ENCODE measurements around the gene CD226.
"Not testable (repeated sequence)": the region's sequence is repeated elsewhere in the genome, so short reads cannot be mapped to it uniquely, and the experiment has no call there.

CD226 gene

DNA sequence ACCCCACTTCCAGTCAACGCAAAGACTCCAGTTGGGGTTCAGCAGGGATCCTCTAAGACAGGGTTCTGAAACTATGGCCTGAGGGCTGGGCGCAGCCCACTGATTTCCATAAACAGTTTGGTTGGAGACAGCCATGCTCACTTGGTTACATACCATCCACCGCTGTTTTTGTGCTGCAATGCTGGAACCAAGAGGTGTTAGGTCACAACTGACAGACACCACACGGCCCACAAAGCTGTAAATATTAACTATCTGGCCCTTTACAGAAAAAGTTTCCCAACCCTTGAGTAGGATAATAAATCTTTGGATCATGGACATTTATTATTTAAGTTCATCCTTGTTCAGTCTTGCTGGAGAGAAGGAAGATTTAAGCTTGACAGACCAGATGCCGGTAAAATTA, 8.4 kb upstream of the CD226 start:
- no peak for DNase-seq

DNA sequence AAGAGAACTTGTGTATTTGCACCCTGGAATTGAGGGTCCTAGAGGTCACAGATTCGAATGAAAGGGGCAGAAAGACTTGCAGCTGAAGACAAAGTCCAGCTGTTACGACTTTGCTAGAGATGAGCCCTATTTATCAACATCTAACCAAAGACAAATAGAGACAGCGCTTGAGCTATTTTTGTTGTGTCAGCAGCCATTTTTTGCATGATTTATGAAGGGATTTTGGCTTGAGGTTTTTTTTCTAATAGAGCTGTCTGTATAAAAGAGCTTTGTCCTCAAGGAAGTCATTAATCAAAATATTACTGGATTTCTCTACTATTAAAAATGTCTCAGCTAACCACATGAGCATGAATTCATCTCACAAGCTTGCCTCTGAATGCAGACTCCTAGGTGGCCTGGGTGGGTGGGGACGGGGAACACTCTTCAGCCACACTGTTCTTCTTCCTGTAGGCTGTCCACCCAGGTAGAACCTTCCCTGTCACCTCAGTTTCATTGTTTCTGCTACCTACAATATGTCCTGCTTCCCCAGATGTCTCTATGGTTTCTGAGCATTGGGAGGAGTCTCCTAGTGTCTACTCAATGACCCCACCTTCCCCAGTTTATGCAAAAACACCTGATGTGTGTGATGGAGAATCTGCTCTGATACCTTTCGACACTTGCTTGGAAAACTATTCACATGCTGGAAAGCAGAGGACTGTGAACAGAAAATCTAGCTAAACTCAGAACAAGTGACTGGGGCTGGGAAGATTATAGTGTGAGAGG, 7.2 kb upstream of the CD226 start:
- DNase-seq = no peak

DNA sequence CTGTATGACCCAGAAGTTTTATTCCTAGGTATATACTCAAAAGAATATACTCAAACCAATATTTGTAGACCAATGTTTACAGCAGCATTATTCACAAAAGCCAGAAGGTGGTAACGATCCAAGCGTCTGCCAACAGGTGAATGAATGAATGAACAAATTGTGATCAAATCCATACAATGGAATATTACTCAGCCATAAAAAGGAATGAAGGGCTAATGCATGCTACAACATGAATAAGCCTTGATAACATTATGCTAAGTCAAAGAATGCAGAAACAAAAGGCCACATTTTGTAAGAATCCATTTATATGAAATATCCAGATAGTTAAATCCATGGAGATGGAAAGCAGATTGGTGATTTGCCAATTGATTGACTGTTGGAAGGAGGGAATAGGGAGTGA, 5.5 kb upstream of the CD226 start:
- no peak for DNase-seq

DNA sequence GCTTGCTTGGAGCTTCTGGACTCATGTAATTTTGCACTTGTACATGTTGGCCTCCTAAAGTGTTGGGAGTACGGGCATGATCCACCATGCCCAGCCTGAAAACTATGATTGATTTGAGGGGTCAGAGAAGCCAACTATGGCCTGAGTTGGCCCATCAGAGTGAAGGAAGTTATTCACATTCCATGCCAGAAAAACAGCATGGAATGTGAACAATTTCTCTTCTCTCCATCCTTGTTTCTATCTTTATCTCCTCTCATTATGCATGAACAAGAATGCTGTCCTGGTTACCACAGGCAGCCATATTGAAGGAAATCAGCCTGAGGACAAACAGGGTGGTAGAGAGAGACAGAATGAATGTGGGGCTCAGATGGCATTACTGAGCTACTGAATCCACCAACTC, 3.5 kb upstream of the CD226 start:
- DNase-seq = no peak

DNA sequence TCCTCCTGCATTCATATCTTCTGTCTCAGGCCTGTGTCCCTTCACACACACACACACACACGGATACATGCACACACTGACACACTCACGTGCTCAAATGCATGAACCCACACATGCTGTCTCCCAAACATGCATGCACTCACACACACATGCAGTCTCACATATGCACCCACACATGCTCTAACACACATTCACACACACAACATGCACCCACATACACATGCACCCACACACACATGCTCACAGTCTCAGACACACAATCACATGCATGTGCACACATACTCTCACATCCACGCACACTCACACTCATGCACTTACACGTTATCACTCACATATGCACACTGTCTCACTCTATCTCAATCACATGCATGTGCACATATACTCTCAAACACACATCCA, 1.9 kb upstream of the CD226 start:
- no peak for DNase-seq

DNA sequence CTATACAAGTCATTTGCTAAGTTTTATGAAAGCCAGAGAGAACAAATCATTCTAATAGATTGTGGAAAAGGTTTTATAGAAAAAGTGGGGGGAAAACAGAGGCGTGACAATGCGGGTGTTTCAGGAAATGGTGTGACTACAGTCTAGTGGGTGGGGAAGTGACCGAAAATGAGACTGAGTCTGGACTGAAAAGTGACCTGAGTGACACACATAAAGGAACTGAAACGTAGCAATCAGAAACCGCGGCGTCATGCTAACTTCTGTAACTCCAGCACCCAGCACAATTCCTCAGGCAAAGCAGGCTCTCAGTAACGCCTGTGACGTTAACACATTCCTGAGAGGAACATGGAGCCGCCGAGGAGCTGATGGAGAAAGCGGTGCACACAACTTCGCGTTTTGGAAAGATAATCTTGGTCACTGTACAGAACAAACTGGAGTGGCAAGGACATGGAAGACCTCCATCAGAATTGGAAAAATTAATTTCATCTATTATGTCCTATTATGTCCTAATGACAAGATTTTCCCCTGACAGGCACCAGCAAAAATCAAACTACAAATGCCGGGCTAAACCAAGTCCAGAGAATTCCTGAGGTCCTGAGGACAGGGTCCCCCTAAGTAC, 1.4 kb upstream of the CD226 start:
- no peak for DNase-seq

DNA sequence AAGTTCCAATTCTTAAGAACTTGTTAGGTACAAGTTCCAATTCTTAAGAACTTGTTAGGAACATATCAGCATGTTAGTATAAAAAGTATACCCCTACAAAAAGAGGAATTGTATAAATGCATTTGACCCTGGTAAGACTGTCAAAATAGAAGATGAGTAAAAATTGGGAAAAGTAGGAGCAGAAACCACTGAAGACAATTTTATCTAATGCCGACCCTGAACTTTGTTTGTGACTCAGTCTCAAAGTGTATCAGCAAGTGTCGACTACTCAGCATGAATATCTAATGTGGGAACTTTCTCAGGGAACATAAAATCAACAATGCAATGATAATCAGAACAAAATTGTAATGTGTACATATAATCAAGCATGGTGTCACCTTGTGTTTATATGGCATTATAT, 583 bp upstream of the CD226 start:
- no peak for DNase-seq

DNA sequence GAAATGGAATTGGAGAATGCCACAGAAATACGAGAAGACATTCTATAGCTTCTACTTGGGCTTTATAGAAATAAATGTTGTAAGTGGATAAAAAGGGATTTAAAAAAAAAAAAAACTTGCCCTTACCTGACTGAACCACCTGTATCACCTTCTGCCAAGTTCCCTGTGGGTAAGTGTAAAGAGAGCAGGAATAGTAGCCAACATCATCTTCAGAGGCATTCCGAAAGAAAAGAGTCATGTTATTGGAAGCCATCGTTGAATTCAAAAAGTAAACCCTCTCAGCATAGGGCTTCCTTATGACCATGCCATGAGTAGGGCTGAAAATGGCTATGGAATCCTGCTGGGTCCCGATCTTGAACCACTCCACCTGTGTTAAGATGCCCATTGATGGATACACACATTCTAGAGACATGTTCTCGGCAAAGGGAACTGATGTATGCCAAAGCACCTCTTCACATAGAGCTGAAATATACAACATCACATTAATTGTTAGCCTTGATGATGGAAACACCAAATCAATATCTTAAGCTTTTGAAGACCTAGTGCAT, 991 bp downstream of the CD226 start:
- DNase-seq = no peak

DNA sequence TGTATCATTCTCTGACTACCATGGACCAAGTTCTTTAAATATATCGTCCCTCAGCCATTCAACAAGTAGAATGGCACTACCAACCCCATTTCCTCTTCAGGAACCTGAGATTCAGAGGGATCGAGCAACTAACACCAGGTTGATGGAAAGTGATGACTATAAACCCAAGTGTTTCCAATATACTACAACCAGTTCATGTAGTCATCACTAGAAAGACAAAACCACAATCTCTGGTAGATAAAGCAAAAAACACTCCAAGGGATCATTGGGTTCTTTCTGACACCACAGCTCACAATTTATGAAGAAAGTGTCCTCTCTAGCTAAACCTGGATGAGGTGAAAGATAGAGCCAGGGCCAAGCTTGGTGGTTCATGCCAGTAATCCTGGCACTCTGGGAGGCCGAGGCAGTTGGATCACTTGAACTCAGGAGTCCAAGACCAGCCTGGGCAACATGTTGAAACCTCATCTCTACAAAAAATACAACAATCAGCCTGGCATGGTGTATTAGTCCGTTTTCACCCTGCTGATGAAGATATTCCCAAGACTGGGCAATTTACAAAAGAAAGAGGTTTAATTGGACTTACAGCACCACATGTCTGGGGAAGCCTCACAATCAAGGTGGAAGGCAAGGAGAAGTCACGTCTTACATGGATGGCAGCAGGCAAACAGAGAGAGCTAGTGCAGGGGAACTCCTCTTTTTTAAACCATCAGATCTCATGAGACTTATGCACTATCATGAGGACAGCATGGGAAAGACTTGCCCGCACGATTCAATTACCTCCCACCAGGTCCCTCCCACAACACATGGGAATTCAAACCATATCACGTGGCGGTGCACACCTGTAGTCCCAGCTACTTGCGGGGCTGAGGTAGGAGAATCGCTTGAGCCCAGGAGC, 2.2 kb downstream of the CD226 start:
- DNase-seq = no peak

DNA sequence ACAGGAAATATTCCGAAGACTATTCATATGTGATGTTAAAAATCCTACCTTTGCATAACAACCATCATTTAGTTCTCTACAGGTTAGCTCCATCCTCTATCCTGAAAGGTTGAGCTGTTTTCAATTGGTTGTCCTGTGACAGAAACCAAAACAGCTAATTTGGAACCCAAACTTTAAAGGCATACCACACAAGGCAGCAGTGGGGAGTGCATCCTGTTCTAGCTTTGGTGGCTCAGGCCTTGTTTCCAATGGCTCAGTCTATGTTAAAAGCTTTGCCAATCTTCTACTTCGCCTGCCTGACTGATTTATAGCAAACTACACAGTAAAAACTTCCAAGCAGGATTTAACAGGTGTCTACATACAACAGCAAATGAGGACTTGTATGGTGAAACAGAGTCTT, 3.2 kb downstream of the CD226 start:
- no peak for DNase-seq

DNA sequence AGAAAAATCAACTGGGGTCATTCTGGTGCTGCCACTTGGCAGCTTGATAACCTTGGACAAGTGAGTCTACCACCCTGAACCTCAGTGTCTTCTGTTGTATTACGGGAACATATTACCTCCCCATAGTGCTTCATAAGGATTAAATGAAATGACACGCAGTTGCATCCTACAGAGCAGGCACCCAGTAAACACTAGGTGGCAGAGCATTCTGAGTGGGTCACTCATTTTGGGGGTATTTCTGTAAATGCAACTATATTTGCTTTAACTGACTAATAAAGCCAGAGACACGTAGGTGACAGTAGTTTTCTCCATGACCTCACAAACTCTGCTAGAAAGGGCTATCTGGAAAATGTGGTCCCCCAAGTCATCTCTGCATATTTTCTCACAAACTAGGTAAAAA, 4.7 kb downstream of the CD226 start:
- DNase-seq = no peak

DNA sequence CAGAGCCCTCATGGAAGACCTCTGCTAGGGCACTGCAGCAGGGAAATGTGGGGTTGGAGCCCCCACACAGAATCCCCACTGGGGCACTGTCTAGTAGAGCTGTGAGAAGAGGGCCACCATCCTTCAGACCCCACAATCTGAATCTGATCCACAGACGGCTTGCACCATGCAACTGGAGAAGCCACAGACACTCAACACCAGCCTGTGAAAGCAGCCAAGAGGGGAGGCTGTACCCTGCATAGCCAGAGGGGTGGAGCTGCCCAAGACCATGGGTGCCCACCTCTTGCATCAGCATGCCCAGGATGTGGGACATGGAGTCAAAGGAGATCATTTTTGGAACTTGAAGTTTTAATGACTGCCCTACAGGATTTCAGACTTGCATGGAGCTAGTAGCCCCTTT, 6.5 kb downstream of the CD226 start:
- no peak for DNase-seq

DNA sequence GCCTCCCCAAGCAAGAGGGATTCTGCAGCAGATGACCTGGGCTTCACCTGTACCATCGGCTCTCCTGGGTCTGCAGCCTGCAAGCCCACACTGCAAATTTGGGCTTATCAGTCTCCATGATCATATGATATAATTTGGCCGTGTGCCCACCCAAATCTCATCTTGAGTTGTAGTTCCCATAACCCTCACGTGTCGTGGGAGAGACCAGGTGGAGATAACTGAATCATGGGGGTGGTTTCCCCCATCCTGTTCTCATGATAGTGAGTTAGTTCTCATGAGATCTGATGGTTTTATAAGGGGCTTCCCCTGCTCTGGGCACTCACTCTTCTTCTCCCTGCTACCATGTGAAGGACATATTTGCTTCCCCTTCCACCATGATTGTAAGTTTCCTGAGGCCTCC, 7.9 kb downstream of the CD226 start:
- not testable (repeated sequence) for DNase-seq

DNA sequence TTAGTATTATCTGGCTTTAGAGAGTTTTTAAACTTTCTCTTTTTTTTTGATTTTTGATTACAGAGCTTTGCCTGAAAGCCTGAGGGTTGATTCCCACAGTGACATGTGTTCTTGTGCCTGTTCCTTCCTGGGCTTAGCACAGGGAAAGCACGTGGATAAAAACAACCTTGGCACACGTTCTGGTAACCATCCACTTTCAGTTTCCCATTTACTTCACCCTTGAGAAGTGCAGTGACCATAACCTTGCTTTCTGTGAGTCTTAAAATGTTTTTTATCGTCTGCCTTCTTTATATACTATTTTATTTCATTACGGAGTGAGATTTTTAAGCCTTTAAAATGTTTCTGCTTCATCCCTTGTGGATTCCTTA, 11.5 kb downstream of the CD226 start:
- DNase-seq = no peak

DNA sequence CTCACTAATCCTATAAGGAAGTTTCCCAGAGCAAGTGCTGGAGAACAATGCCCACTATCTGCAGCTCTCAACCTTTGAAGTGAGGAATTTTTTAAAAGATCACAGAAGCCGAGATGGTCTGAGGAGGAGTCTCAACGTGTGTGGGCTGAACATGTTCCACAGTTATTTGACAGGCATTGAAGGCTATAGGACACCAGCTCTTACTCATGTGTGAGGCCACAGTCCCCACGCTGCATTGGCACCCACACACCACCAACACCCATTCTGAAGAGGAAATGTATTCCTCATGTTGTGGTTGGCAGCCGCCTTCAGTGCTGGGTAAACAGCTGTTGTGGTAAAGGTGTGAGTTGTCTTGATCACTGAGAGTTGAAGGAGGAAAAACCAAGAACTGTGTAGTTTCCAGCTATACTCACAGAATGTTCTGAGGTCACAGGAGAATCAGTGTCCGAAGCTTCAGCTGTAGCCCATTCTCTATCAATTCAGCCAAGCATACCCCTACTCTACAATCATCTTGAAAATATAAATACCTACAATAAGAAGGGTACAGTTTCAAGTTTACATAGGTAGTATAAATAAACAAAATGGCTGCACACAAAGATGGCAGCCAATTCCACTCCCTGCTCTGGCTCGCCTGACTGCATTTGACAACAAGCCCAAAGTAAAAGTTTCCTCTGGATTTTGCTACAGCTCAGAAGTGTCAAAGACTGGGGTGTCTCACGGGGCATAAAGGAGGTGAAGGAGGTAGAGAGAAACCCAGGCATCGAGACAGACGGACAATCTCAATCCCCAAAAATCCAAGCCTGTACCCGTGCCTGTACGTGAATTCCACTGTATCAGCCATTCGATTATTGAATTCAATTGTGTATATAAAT, 12.1 kb downstream of the CD226 start:
- DNase-seq = peak; percentile 20

DNA sequence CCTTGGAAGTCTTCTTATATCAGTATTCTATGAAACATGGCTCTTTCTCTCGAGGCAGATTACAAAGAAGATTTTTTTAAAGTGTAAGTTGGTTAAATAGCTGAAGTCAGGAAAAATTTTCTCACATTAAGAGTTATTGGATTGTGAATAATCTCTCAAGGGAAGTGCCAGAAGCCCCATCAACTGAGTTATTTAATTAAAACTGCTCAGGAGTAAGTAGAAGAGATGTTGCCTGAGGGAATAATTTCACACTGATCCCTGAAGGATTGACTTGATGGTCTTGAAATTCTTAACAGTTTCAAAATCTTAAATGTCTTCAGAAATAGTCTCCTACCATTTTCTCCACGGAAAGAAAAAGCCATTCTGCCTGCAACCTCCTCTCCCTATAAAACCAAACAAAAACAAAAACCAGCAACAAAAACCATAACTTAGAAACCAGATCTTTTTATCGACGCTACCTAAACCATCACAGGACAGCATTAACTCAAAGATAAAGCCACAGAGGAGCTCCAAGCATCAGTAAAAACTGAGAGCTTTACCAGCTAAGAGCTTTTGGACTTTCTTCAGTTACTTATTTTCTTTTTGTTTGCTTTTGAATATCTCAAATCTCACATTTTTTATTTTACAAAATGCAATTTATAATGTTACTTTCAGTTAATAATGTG, 12.9 kb downstream of the CD226 start:
- DNase-seq = peak; percentile 18

DNA sequence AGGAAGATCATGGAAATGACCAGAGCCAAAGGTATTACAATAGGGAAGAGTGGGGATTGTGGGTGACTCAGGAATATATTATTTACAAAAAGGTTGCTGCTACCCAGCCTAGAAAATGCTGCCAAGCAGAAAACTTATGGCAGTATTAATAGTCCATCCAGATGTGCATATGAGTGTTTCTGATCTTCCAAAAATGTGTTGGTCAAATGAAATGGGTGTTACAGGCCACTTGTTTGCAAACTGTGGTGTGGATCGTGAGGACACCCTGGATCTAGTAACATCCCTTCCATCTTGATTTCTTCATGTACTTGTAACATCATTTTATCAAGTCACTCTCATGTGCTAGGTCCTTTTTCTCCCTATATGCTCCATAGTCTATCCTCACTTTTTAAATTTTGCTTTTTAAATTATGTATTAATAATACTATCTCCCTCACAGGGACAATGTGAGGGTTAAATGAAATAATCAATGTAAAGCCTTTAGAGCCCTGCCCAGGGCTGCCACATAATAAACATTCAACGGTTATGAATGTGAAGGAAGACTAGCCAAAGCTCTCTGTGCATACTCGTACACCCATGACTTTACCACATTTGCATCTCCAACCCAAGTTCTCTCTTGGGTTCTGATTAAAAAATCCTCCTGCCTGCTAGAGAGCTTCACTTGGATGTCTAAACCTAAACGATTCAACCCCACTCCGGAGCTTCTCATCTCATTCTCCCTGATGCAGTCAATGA, 18.5 kb downstream of the CD226 start:
- DNase-seq = no peak

DNA sequence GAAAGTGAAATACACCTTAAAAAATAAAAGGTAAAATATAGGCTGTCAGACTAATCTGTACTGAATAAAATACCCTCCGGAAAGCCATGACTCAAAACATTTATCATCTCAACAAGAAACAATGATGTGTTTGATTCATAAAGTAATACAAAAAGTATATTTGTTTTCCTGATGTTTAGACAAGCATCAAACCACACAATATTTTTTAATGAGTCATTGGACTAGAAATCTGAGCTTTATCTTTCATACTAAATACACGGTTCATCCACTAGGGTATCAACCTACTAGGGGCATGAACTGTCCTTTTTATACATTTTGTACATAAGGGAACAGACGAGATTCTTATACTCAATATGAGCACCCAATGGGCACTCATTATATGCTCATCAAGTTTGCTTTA, 31.3 kb downstream of the CD226 start:
- DNase-seq = no peak

DNA sequence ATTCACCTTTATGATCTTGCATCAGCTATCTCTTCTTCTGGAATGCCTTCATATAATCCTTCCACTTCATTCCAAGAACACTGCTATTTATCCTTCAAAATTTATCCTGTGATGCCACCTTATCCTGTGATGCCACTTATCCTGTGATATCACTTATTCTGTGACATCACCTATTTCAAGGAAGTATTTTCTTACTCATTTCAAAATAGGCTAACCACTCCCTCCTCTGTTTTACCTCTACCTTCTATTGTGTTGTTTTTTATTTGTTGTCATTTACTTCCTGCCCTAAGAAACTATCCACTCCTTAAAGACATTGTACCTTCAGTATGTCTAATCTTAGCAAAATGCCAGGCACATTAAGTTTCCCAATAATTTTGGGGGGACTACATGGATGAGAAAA, 38.8 kb downstream of the CD226 start:
- no peak for DNase-seq

DNA sequence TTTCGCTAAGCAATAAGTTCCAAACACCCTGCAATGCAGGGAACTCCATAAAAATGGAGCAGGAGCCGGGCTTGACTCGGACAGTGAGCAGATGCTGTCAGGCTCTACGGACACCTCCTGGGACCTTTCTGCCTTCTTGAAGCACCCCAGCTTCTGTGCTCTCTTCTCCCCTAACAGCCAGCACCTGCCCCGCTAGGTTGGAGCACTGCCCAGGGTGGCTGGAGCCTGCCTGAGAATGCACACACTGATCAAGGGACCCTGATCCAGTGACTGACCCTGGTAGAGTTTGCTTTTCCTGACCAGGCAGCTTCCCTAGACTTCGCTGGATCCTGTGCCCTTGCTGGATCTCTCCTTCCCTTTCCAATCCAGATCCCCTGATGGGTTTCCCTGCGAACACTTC, 40.9 kb downstream of the CD226 start:
- DNase-seq = no peak

DNA sequence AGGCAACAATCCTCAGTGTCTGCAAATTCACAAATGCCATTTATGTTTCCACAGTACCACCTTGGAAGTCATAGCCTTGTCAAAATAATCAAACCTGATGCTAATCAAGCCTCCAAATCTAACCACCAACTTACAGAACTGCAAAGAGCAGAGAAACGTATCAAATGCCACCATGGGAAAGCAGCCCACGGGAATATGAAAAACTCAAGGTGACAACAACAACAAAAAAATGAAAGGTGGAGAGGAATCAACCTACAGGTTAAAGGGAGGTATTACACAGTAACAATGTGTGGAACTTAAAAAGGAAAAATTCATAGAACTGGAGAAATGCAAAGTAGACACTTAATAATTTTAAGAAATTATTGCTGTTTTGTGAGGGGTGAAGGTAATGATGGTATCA, 46.7 kb downstream of the CD226 start:
- DNase-seq = no peak

All from eye (tissue), 1 donor.